ENCODE measurements around the gene EPB41L4B.

Gene EPB41L4B

DNA sequence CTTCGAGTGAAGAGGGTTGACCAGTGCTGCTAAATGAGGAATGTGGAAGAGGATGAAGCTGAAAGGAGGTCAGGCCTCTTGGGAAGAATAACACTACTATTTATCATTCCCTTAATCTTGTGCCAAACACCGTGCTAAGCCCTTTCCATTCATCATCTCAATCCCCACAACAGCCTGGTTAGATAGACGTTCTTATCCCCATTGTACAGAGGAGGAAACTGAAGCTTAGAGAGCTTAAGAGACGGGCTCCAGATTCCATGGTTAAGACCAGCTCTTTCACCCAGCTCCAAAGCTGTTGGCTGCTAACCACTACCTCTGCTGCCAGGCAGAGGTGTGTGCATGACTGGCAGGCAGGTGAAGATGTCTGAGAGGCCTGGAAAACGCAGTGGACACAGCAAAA lies 868 bp upstream of the EPB41L4B start:
- no peak for DNase-seq (ENCODE audit: low spot score)

DNA sequence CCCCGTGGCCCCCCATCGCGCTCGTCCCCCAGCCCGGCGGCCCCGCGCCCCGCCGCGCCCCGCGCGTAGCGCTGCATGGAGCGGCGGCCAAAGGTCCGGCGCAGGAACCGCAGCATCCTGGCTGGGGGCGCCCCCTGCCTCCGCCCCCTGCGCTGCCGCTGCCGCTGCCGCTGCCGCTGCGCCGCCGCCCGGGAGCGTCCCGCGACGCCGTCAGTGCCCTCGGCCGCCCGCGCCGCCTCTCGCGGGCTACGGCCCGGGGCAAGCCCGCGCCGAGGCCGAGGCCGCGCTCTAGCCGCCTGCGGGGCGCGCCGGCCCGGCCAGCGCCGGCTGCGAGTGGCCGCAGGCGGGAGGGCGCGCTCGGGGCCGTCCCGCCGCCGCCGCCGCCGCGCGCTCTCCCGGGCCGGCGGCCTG lies 523 bp downstream of the EPB41L4B start:
- no peak for DNase-seq (ENCODE audit: low spot score)

DNA sequence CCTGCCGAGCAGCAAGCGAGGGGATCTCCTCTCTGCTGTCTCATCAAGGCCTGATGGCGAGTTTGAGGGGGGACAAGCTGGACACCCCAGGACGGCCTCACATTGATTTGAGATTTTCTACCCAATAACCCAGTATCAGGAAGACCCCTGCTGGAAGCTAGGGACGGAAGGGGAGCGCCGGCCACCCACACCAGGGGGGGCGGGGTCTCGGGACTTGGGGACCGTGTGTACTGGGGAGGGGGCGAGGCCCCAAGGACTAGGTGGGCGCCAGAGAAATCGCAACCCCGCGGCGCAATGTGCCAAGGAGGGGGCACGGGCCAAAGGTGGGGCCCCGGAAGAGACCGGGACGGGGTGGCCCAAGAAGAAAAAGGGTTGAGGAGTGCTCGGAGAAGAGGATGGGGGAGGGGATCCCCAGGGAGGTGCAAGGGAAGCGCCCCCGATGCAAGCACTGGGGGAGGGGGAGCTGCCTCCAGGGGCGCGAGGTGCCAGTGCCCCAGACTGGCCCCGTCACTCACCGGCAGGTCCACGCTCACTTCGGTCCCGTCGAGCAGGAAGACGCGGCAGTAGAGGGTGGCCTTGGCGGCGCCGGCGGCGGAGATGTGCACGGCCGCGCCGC lies 1.1 kb downstream of the EPB41L4B start:
- DNase-seq (ENCODE audit: low spot score) = peak; percentile 9

DNA sequence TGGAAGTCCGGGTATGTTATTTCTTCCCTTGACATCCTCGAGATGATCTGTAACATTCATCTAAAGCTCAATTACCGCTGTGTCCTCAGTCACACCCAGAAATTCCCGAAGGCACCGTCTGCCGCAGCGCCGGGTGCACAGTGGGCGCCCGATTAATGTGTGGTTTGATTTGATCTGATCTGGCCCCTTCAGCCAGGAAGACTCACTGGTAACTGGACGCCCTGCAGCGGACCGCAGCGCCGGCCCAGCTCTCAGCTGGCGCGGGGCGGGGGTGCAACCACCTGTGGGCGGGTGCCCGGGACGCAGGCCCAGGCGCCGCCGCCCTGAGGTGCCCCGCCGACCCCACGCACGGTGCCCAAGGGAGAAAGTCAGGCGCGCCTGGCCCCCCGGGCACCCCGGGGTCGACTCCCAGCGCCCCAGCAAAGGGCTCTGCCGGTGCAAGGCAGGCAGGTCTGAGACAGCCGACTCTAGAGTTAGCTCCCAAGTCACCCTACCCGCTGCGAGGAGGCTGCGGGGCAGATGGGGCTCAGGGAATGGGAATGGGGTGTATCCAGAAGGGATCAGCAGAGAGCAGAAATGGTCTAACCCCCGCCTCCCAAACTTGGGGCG lies 1.7 kb downstream of the EPB41L4B start:
- DNase-seq (ENCODE audit: low spot score) = no peak

DNA sequence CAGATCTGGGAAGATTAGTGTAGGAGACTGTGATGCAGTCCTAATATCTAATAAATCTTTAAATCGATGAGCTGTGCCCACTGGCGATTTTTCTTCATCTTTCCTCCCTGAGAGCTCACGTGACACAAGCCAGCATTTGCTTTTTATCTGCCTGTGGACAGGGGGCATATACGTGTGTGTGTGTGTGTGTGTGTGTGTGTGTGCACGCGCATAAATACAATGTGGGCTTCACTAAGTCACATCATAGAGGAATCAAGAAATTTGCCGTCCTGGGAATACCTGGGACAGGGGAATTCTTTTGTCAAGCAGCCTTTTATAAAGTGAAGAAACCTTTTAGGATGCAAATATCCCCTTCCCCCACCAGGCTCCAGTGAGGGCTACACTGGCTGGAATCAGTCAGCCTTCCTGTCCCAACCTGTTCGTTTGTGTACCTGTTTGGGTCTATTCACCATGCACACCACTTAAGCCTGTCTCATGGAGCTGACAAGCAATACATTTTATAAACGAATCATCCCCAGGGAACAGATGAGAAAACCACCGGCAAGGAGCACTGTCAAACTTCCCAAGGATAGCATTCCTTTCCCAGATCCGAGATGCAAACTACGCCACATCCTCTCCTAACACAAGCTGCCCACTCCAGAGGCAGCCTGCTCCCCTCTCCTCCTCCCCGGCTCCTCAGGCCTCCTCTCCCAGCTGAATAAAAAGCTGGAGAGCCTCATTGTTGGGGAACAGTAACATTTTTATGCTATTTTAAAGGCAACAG lies 2.7 kb downstream of the EPB41L4B start:
- no peak for DNase-seq (ENCODE audit: low spot score)

DNA sequence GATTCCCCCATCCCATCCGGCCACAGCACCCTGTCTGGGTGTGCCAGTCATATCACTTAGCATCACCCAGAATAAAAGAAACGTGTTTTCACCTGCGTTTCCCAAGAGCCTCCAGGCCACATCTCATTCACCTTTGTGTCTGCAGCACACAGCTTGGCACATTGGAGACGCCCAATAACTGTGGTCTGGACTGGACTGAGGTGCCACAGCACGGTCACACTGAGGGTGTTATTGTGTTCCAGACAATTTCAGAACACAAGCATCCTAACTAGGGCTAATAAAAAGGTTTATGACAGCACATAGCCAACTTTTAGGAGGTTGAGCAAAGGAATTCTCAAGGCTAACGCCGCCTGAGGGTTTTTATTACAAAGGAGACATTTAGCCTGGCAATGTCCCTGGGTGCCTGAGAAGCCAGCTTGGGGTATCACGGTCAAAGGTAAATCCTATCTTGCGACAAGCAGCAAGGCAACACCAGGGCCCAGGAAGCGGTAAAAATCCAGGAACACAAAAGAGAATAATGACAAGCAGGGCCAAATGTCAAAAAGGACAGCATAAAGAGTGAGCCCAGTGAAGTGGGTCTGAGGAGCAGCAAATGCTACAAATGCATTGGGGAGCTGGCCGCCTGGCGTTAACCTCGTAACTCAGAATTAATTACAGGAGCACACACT lies 3.4 kb downstream of the EPB41L4B start:
- no peak for DNase-seq (ENCODE audit: low spot score)

DNA sequence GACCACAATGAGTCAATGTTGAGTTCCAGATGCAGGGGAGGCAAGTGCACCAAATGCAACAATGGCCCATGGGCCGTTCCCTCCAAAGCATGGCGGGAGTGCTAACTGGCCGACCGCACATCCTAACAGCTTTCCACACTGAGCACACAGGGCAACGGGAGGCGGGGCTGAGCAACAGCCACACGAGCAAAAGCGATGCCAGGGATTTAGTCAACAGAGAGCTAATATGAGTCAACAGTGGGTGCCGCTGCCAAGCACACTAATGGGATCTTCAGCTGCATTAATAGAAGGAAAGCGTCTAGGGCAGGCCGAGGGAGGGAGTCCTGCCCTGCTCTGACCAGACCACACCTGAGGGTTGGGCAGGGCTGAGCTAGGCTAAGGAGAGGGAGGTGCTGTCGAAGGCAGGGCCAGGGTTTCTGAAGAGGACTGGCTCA lies 4.6 kb downstream of the EPB41L4B start:
- no peak for DNase-seq (ENCODE audit: low spot score)

DNA sequence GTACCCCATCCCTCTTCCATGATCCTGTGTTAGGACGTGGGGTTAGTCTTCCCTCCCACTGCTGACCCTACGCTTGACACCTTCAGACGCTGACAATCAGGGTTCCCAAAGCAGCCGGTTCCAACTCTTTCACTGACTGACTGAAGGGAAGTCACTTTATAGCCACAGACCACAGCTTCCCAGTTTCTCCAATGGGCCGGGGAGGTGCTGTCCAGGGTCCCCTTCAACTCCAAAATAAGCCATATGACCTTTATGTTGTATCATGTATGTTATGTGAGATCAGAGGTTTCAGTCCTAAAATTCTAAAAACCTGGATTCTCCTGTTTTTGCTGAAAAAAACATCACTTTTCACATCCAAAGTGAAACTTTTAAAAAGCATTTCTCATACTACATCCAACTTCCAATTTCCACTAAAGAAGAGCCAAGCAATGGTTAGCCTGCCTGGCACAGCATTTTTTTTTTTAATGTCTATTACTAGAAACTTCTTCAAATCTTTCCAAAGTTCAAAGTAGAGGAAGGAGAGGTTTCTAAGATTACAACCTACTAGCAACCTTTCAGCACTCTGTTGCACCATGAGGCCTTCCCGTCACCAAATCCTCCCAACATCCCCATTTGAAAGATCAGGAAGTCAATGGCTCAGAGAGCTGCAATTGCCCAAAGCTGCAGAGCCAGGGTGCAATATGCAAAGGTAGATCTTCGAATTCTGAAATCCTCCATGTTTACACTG lies 5.2 kb downstream of the EPB41L4B start:
- no peak for DNase-seq (ENCODE audit: low spot score)

DNA sequence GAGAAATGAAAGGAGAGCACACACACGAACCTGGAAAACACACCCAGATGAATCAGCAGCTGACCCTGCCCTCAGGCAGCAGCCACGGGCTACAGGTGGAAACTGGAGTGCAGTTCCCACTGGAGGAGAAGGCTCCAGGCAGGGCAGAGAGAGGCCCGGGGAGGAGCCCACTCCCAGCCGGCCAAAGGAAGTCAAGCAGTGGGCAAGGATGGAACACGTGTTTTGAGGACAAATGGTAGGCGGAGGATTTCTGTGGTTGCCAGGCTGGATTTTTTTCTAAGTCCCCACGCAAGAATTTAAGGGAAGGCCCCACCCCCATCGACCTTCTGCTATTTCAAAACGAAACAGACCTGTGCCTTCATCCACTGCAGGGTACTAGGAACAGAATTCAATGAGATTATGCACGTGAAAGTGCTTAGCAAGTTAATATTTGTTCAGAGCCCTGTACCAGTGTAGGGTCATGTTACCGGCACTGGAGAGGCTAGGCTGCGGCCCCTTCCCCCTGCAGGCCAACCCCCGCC lies 6.8 kb downstream of the EPB41L4B start:
- DNase-seq (ENCODE audit: low spot score) = no peak

DNA sequence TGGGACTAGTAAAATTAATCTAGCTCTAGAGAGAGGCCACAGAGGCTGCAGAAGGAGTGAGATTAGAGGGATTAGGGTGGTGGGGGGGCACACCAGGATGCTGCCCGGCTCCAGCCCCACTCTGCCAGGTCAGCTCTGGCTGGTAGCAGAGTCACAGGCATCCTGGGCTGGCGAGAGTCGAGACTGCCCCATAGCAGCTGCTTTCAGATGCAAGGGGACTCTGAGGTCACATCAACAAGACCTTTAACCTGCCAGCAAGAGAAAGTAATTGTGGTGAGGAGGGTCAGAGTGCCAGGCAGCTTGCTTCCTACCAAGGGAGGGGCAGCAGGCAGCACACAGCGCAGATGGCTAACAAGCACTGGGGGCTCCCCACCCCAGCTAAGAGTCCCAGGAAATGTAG lies 7.5 kb downstream of the EPB41L4B start:
- no peak for DNase-seq (ENCODE audit: low spot score)

DNA sequence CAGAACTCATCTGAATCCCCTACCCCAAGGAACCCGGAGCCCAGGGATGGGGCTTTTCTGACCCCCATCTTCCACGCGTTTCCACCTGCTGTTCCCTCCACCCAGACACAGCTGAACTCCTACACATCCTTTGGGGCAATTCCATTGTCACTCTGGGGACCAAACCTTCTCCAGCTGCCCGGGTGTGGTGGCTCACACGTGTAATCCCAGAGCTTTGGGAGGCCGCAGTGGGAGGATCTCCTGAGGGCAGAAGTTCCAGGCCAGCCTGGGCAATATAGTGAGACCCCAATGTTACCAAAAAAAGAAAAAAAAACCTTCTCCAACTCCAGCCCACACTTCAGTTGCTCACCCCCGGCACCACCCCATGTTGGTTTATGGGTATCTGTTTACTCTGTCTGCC lies 8.1 kb downstream of the EPB41L4B start:
- DNase-seq (ENCODE audit: low spot score) = no peak

DNA sequence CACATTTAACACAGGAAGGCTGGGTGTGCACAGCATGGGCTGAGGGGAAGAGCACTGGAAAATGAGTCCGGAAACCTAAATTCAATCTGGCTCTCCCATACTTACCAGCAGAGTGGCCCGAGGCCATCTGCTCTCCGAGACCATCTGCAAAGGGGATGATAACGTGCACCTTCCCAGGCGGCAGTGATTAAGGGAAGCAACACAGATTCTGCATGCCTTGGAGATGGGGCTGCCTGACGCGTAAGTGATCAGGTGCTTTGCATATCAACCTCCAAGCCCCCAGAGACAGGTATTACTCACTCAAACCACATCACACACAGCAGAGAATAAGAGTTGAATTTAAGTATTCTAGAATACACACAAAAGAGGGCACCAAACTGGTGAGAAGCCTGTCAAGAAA lies 9.1 kb downstream of the EPB41L4B start:
- DNase-seq (ENCODE audit: low spot score) = no peak

DNA sequence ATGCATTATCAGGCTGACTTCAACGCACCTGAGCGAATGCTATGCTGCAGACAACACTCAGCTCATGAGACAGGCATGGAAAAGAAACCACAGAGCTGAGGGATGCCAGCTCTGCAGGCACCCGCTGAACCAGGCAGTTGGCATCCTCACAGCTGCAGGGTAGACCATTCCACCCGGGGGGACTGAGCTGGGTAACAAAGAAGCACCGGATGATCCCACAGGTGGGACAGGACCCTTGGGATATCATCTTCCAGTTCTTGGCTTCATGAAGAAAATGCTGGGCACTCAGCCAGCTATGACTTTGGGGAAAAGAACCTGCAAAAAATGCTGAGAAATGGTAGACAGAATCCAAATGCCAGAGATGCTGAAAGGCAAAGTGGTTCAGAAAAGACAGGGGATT lies 9.6 kb downstream of the EPB41L4B start:
- DNase-seq (ENCODE audit: low spot score) = no peak

DNA sequence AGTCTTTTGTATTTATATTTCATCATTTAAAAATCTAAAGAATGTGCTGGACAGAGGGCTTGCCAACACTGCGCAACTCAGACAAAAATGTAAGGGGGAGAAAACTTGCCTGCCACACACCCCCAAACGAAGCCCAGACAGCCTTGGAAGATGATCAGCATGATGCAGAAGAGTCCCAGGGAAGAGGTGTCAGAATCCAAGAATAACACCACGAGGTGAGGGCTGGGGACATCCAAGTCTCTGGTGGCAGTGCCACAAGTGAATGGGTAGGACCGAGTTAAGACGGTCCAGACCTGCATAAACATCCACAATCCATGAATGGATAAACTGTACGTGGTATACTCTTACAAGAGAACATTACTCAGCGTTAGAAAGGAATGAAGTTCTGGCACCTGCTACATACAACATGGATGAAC lies 10.4 kb downstream of the EPB41L4B start:
- DNase-seq (ENCODE audit: low spot score) = no peak

DNA sequence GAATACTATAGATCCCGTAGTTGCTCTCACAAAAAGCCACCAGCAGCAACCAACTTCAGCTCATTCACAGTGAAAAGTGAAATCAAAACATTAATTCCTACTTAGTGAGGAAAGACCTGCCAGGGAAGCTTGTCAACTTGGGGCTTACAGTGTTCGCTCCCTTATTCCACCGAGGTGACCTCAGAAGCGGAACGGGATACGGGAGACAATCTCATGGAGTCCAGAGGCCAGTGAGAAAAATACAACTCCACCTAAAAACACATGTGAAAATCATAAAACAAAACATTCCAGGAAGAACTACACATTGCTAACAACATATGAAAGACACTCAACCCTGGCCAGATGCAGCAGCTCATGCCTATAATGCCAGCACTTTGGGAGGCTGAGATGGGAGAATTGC lies 11.6 kb downstream of the EPB41L4B start:
- no peak for DNase-seq (ENCODE audit: low spot score)

DNA sequence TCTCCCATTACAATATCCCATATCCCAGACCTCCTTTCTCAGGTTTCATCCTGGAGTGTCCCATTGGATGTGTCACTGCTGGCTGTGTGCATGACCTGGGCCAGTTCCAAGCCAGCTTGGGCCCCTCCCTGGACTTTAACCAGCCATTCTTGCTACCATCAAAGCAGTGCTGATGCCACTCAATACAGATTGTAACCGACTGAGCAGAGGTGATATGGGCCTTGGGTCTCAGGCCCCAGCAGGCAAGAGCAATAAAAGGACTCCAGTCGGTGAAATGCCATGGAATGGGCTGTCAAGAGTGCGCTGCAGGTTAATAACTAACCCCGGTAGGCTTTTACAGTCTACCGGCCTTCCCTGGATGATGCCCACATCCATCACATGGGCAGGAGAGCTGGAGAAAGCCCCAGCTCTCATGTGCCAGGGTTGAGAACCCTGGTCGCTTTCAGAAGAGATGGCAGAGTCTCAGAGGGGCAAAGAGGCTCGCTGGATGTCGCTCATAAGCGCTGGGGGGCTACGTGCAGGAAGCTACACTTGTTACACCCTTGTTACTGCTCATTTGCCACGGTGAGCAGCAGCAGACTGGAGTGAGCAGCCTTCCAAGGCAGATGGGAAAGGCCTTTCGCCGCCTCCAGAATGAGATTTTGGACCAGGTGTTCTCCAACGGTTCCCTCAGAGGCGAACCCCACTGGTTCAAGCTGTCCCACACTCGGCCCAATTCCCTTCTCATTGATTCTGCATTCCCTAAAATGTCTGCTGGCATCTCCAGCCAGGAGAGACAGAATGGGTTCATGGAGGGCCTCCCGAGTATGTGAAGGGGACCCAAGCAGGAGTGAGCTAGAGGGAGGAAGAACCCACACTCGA lies 13.2 kb downstream of the EPB41L4B start:
- no peak for DNase-seq (ENCODE audit: low spot score)

DNA sequence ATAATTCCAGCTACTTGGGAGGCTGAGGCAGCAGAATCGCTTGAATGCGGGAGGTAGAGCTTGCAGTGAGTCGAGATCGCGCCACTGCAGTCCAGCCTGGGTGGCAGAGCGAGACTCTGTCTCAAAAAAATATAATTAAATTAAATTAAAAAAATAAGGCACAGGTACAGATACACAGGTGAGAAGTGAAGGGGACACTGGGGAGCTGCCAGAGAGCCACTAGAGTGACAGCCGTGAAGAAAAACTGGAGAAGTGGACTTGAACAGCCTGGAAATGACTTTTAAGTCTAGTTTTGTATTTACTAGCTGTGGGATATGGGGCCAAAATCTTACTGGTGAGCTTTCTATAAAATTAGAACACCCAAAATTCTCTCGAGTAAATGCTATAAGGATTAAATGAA lies 15.1 kb downstream of the EPB41L4B start:
- no peak for DNase-seq (ENCODE audit: low spot score)

DNA sequence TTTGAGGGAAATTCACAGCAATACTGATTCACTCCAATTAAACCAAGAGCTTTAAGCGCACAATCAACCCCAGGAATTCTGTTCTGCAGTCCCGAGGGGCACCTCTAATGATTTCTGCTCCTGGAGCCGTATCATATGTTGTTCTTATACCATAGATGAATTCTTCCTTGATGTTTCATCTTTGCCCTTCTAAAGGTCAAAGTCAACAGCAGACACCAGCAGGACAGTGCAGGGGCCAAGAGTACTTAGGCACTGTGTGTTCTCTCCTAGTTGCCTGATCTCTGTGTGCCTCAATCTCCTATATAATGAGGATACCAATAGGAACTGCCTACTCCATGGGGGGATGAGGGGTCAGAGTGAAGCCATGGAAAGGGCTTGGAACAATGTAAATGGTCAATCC lies 16.5 kb downstream of the EPB41L4B start:
- DNase-seq (ENCODE audit: low spot score) = no peak

DNA sequence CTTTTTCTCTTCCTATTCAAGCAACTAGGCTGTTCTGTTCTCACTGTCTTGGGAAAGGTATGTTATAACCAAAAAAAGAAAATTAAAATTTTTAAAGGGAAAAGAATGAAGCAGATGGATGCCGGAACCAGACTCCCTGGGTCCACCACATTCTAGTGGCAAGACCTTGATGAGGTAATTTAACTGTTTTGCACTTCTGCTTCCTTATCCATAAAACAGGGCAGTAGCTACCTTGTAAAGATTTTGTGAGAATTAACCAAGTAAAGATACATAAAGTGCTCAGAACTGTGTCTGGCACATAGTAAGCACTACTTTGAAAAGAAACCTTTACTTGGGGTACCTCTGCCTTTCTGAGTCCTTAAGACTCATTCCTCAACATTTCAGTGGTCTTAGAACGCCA lies 17.0 kb downstream of the EPB41L4B start:
- no peak for DNase-seq (ENCODE audit: low spot score)

DNA sequence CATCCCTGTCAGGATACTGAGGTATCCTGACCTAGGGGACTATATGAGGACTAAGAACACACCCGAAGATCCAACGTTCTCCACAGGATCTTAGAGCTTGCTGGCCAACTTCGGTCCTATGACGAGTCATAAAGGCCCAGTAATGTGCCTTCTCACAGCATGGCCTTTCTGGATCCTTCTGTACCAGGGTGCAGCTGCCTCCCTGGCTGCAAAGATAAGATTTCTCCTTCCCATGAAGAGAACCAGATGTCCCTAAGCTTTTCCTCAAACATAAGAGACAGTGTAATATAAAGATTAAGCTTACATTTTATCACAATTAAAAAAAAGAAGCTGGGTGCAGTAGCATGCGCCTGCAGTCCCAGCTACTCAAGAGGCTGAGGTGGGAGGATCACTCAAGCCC lies 18.3 kb downstream of the EPB41L4B start:
- no peak for DNase-seq (ENCODE audit: low spot score)

DNA sequence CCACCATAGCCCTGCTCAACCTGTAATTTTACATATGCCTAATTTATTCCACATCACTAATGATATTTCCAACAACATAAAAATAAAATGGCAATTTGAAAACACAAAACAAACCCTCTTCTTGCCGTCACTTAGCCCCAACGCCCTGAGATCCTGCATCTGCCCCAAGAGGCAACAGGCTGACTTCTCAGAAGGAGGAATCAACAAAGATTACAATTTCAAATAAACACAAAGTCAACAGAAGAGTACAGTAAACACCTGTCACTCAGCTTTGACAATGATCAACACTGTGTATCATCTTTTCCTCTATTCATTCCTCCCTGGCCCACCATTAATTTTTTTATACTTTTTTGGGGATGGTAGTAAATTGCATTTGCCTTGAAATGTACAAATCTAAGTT lies 19.8 kb downstream of the EPB41L4B start:
- DNase-seq (ENCODE audit: low spot score) = no peak

Data from SK-N-DZ (cell line).